NCI-H526 (cell line): Measurements from ENCODE around the gene CFAP46.
"Not testable (repeated sequence)": the region's sequence is repeated elsewhere in the genome, so short reads cannot be mapped to it uniquely, and the experiment has no call there.

Experiments used
- DNase-seq, 2 experiments: peaks; one replicate each; lab custom pipeline; 2025; lab: John Stamatoyannopoulos, UW

The CFAP46 gene

DNA sequence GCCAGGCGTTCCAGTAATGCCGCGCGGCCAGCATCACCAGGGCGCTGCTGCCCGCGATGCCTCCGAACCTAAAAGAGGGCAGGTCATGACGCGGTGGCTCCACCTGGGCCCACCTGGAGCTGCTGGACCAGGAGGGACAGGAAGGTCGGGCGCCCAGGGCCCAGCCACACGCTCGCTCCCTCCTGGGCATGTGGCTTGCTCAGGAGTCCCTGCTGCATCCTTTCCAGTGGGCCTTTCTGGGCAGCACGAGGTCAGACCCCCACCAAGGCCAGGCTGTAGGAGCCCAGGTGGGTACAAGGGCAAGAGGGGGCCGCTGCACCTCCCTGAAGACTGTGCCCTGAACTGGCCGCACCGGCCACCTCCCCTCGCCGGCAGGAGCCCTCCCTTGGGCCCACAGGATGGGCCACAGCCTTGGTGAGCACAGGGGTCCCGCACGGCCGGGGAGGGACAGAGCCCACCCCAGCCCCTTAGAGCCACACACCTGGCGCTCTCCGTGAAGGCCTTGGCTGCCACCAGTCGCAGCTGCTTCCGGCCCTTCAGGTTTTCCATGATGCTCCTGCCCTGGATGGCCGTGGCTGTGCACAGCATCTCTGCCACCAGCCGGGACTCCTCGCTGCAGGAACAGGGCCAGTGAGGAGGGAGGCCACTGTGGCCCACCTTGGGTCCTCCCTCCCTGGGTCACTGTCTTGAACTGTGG, 43.2 kb downstream of the CFAP46 start:
- DNase-seq = no peak

DNA sequence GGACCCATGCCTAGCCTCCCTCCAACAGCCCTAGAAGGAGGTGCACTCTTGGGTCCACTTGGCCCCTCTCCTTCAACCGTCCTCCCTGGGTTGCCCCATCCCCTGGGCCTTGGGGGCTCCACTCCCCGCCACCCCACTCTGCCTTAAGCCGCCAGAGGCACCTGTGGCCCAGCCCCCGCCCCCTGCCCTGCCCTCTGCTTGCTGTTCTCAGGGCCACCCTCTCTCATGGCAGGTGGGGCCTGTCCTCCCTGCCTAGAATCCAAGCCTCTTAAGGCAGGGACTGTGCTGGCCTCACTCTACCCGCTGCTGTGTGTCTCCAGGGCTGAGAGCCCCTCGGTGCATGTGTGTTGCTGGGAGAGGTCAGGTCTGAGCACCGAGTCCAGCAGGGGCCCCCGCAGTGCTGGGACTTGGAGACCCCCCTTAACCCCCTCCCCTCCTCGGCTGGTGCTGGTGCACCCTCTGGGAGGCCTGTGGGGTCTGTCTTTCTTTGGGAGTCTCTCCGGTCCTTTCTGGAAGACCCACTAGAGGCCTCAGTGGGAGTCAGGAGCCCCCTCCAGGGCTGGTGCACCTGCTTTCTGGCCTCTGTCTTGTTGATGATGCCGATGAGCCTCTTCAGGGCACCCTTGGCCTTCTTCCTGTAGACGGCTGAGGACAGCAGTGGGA, 43.8 kb downstream of the CFAP46 start:
- no peak for DNase-seq

GRCh38 chr10:132897516-132898381, 44.6 kb downstream of the CFAP46 start:
- DNase-seq = no peak

GRCh38 chr10:132893786-132894185, 48.6 kb downstream of the CFAP46 start:
- DNase-seq = not testable (repeated sequence)

- DNase-seq = no peak
These were observed 49.3 kb downstream of the CFAP46 start for GRCh38 chr10:132893090-132893489.

- DNase-seq = no peak
These were observed 50.4 kb downstream of the CFAP46 start for GRCh38 chr10:132892004-132892403.

DNA sequence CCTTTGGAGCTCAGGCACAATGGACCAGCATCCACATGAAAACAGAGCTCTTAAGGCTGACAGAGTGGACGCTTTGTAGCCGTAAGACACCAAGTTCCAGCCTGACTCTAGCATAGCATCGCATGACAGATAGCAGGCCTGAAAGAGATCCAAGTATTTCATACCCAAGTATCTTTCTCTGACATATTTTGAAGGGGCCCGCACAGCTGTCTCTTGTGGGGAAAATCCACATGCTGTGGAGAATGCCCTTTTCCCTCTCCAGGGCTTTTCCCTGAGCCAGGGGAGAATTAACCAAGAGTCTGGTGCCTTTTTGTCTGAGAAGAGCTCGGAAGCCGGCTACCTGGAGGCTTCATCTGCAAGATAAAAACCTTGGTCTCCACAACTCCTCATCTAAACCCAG, 51.0 kb downstream of the CFAP46 start:
- DNase-seq = no peak

- no peak for DNase-seq
These were observed 52.1 kb downstream of the CFAP46 start for GRCh38 chr10:132890301-132890700.

GRCh38 chr10:132889556-132889955, 52.8 kb downstream of the CFAP46 start:
- DNase-seq = no peak

DNA sequence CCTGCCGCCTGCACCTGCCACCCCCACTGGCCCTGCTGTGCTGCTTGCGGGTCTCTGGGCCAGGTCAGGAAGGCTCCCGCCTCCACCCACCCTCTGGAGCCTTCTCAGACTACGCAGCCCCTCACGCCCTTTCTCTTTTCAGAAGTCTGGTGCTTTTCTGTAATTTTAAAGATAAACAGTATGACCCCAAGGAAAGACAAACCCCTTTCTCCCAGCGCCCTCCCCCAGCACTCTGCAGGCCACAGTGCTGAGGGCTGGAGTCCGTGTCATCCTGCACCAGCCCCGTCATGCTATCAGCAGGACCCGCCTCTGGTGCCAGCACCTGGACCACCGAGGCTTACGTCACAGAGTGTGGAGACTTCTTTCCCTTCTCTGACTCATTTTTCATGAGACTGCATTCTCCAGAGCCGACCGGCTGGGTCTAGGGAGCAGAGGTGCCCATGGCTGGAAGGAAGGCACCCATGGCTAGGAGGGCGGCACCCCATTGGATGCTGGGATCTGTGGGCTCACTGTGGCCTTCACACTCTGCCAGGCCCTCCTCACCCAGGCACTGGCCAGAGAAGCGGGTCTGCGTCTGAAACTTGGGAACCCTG, 53.4 kb downstream of the CFAP46 start:
- DNase-seq = no peak

DNA sequence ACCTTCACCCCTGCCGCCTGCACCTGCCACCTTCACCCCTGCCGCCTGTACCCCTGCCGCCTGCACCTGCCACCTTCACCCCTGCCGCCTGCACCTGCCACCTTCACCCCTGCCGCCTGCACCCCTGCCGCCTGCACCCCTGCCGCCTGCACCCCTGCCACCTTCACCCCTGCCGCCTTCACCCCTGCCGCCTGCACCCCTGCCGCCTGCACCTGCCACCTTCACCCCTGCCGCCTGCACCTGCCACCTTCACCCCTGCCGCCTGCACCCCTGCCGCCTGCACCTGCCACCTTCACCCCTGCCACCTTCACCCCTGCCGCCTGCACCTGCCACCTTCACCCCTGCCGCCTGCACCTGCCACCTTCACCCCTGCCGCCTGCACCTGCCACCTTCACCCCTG, 53.9 kb downstream of the CFAP46 start:
- DNase-seq = not testable (repeated sequence)

GRCh38 chr10:132886211-132887099, 55.9 kb downstream of the CFAP46 start:
- DNase-seq = peak; percentile 4 to 50

DNA sequence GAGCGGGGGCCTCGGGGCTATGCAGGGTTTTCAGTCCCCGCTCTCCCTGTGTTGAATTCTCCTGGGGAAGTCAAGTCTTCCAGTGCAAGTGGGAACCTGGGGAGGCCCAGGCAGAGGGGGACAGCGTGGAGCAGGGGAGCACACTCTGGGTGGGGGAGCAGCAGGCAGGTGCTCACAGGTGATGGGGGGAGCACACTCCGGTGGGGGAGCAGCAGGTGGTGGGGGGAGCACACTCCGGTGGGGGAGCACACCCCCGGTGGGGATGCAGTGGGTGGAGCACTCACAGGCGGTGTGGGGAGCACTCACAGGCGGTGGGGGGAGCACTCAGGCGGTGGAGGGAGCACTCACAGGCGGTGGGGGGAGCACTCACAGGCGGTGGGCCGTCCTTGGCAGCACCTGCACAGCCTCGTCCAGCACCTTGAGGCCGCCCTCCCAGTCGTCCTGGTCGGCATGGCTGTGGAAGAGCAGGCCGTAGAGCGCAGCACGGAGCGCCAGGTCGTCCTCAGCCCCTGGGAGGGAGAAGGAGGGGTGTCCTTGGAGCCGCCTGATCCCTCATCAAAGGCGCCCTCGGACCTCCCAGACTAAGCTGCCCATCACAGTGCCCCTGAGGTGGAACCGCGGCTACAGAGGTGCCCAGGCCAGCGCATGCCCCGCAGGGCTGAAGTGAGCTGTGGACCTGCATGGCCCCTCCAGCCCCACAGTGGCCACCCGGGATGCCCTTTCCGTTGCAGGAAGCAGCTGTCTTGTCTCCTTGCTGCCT, 56.7 kb downstream of the CFAP46 start:
- peak in 1 of 2 experiments; percentile 12 for DNase-seq

- DNase-seq = no peak
These were observed 57.6 kb downstream of the CFAP46 start for GRCh38 chr10:132884691-132885271.

DNA sequence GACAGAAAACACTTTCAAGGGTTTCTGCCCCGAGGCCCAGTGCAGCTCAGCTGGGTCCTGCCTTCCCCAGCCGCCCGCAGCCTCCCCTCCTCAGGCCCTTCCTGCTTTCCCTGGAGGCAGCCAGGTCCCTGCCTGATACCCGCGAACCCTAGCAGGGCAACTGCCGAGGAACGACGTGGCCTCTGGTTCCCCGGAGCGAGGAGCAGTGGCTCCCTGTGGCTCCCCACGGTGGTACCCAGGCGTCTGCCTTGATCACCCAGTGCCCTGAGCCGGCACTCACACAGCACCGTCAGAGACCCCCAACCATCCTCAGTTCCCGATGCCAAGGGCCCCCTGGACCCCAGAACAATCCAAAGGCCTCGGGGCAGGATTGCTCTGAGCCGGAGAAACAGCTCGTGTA, 58.3 kb downstream of the CFAP46 start:
- no peak for DNase-seq

- DNase-seq = no peak
These were observed 58.9 kb downstream of the CFAP46 start for GRCh38 chr10:132883391-132883881.

DNA sequence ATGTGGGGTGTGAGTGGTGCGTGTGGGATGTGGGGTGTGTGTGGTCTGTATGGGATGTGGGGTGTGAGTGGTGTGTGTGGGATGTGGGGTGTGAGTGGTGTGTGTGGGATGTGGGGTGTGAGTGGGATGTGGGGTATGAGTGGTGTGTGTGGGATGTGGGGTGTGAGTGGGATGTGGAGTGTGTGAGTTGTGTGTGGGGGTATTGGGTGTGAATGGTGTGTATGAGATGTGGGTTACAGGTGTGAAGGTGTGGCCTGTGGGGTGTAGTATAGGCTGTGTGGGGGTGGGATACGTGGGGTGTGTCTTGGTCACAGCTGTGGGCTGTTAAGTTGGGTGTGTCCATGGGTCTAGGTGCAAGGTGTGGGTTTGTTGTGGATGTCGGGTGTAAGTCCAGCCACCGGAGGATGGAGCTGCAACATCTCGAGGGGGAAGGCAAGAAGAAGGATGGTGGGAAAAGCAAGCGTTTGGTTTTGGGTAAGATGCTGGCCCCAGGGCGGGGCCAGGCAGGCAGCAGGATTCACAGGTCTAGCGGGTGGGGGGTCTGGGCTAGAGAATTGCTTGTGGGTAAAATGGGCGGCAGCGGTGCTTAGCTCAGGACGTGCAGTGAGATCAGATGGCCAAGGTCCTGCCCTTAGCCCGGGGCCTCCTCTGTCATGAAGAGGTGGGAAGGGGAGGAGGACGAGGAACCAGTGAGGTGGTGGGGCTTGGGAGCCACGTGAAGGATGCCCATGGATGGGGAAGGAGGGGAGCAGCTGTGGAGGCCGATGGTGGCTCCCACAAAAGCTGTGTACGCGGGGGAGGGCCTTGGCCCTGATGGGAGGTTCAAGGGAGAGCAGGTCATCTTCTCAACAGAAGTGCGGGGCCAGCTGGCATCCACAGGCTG, 60.1 kb downstream of the CFAP46 start:
- no peak for DNase-seq

DNA sequence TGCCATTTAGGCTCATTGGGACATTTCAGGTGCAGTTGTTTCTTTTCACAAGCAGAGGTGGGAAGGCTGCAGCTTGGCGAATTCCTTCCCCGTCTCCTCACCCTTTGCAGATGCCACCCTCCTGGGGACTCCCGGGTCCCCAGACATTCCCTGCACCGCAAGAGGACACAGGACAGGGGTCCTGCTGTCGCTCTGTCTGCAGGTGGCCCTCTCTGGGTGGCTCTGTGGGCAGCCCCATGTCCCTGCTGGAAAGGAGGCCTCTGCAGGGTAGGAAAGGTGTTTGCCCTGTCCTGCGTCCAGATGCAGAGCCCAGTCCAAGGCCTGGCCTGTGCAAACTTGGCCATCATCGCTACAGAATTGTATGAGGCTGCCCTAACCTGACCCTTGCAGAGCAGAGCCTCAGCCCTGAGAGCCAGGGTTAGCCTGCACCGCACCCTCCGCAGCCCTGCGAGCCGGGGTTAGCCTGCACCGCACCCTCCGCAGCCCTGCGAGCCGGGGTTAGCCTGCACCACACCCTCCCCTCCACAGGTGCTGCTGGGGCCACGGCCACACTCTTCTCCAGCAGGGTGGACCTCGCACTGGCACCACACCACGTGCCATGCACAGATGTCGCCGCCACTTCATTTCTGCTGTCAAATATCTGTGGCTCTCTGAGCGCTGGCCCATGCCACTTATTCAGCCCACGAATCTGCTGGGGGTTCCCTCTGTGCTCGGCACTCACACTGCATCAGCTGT, 61.0 kb downstream of the CFAP46 start:
- DNase-seq = no peak
